Measurements from ENCODE around the gene ZMYND8.
A peak's percentile ranks its signal among the peaks of the same experiment; 100 is the strongest.
"Not testable (repeated sequence)": the region's sequence is repeated elsewhere in the genome, so short reads cannot be mapped to it uniquely, and the experiment has no call there.

ZMYND8 gene

GRCh38 chr20:47356526-47357295 is at the start of gene ZMYND8:
TSS of gene ZMYND8 (minus strand) at chr20:47356699. CDS start at chr20:47356670, 29 bp downstream.
- peak; percentile 79 for DNase-seq

DNA sequence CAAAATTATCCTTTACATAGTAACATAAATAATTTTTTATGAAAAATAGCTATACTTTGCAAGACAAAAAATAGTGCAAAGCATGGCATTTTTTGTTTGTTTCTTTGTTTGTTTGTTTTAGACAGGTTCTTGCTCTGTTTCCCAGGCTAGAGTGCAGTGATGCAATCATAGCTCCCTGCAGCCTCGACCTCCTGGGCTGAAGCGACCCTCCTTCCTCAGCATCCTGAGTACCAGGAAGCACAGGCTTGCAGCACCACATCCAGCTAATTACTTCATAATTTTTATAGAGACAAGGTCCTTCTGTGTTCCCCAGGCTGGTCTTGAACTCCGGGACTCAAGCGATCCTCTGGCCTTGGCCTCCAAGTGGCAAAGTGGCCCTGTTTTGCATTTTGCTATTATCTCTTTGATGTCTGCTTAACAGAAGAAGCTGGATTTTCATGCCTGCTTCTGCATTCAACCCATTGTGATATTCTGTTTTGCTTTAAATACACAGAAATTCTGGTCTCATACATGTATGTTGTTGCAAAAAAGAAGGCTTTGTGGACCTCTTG is 49.4 kb upstream of the ZMYND8 start:
- DNase-seq = no peak

DNA sequence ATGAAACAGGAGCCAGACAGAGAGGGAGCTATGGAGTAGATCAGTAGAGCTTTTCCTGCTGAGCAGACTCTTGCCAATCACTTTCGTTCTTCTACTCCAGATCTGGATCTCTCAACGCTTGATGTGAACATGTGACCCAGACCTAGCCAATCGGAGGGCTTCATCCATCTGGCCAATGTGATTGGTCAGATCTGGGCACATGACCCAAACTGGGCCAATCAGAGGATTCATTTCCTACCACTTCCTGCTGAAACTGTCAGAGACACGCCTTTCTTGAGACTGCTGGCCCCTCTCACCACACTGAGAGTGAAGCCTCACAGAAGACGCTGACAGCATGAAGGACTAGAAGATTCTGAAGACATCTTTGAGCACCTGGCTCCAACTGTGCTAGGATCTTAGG is 44.2 kb upstream of the ZMYND8 start:
- no peak for DNase-seq

DNA sequence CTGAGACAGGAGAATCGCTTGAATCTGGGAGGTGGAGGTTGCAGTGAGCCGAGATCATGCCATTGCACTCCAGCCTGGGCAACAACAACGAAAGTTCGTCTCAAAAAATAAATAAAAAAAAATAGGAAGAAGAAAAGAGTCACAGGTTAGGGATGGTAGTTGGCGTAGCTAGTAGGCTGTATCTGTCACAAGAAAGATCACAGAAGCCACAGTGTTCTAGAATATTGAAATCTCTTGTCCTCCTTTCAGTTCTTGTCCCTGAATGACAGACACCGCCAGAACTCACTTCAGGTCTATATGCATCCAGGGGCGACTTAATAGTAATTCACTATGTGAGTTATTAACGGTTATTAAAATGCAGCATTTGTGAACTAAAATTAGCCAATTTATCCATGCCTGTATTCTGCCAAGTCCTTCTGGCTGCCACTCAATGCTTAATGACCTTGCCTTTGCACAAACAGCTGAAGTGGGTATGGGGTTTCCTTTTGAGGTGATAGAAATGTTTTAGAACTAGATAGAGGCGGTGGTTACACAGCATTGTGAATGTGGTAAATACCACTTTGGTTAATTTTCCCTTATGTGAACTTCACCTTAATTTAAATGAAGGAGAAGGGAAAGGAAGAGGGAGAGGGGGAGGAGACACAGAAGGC is 41.3 kb upstream of the ZMYND8 start:
- no peak for DNase-seq

GRCh38 chr20:47396762-47397476 is 40.4 kb upstream of the ZMYND8 start:
- DNase-seq = no peak

- not testable (repeated sequence) for DNase-seq
Measured at GRCh38 chr20:47393796-47394514, 37.5 kb upstream of the ZMYND8 start.

DNA sequence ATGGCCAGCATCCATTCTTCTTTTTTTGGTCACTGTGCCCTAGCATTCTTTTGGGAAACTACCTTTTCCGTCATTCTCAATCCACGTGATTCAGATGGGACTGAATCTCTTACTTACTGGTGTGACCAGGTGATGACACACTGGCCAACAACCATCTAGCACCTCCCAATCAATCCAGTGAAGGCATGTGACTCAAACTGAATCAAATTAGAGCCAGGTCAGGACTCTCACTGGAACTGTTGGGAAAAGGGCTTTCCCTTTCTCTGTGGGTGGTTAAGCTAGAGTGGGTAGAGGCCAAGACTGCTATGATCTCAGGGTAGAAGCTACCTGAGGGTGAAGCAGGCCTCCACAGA is 36.2 kb upstream of the ZMYND8 start:
- DNase-seq = no peak

DNA sequence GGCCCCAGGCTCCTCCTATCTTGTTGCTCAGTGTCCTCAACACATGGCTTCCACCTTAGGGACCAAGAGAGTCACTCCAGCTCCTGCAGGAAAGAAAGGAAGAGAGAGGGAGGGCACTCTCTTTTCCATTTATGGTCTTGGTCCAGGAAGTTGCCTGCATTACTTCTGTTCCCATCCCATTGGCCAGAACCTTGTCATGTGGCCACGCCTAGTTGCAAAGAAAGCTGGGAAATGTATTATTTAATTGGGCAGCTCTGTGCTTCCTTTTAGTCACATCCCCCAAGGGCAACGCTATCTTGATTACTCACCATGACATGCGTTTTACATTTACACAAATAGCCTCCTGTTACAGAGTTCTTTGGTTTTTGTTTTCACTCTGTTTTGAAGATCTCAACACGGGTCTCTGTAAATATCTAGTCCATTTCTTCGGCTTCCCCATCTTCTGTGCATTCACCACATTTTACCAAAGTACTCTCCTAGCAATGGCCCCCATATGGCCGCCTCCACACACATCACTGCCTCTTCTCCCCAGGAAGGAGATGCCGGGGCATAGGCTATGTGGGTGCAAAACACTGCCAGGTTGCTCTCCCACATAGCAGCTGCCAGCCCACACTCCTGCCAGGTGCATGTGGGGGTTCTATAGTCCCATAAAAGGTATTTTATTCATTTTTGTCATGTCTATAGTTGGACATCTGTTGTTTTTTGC is 35.7 kb upstream of the ZMYND8 start:
- DNase-seq = no peak

GRCh38 chr20:47391276-47392010 is 34.9 kb upstream of the ZMYND8 start:
- no peak for DNase-seq

GRCh38 chr20:47389867-47390347 is 33.4 kb upstream of the ZMYND8 start:
- DNase-seq = no peak

- not testable (repeated sequence) for DNase-seq
Measured at GRCh38 chr20:47385968-47386367, 29.5 kb upstream of the ZMYND8 start.

GRCh38 chr20:47382746-47383415 is 26.4 kb upstream of the ZMYND8 start:
- DNase-seq = no peak

- DNase-seq = no peak
Measured at GRCh38 chr20:47380481-47380880, 24.0 kb upstream of the ZMYND8 start.

DNA sequence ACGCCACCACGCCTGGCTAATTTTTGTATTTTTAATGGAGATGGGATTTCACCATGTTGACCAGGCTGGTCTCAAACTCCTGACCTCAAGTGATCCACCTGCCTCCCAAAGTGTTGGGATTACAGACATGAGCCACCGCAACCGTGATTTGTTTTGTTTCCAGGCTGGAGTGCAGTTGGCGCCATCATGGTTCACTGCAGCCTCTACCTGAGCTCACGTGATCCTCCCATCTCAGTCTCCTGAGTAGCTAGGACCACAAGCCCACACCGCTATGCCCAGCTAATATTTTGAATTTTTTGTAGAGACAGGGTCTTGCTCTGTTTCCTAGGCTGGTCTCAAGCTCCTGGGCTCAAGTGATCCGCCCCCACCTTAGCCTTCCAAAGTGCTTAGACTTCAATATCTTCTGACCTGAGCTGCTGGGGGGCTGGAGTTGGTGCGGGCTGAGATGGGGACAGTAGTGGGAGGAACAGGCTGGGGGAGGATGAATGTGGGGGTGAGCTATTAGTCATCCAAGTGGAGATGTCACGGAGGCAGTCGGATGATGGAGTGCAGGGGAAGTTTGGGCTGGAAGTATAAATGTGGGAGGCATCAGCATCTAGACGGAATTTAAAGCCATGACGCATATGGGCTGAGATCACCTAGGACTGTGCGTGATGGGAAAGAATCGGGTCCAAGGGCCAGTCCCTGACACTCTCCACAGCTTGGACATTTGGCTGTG is 23.1 kb upstream of the ZMYND8 start:
- DNase-seq = no peak

- DNase-seq = no peak
Measured at GRCh38 chr20:47377122-47377722, 20.7 kb upstream of the ZMYND8 start.

GRCh38 chr20:47376096-47376643 is 19.7 kb upstream of the ZMYND8 start:
- not testable (repeated sequence) for DNase-seq

DNA sequence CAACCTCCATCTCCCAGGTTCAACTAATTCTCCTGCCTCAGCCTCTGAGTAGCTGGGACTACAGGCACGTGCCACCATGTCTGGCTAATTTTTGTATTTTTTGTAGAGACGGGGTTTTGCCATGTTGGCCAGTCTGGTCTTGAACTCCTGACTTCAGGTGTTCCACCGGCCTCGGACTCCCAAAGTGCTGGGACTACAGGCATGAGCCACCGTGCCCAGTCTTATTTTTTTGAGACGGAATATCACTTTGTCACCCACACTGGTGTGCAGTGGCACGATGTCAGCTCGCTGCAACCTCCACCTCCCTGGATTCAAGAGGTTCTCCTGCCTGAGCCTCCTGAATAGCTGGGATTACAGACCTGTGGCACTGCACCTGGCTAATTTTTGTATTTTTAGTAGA is 17.6 kb upstream of the ZMYND8 start:
- not testable (repeated sequence) for DNase-seq

DNA sequence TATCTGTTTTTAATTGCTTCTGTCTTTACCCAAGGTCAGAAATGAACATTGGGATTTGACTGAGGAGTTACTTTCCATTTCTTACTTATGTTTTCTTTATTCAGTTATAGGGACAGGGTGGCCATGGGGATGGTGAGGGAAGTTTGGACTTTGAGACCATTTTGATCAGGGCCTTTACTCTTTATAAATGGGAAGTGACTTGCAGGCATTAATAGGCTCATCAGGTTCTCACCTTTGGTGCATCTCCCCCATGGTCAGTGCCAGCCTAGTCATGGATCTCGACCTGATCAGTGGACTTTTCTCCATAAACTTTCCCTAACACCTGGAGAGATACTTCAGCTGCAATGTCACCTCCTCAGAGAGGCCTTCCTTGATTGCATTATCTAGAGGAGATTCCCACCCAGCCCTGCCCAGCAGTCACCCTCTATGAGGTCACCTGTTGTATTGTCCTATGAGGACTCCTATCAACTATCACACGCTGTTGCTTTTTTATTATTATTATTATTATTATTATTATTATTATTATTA is 16.8 kb upstream of the ZMYND8 start:
- no peak for DNase-seq
